ENCODE data around the gene SIN3B.
"Not testable (repeated sequence)": the region's sequence is repeated elsewhere in the genome, so short reads cannot be mapped to it uniquely, and the experiment has no call there.

SIN3B gene, protein sequence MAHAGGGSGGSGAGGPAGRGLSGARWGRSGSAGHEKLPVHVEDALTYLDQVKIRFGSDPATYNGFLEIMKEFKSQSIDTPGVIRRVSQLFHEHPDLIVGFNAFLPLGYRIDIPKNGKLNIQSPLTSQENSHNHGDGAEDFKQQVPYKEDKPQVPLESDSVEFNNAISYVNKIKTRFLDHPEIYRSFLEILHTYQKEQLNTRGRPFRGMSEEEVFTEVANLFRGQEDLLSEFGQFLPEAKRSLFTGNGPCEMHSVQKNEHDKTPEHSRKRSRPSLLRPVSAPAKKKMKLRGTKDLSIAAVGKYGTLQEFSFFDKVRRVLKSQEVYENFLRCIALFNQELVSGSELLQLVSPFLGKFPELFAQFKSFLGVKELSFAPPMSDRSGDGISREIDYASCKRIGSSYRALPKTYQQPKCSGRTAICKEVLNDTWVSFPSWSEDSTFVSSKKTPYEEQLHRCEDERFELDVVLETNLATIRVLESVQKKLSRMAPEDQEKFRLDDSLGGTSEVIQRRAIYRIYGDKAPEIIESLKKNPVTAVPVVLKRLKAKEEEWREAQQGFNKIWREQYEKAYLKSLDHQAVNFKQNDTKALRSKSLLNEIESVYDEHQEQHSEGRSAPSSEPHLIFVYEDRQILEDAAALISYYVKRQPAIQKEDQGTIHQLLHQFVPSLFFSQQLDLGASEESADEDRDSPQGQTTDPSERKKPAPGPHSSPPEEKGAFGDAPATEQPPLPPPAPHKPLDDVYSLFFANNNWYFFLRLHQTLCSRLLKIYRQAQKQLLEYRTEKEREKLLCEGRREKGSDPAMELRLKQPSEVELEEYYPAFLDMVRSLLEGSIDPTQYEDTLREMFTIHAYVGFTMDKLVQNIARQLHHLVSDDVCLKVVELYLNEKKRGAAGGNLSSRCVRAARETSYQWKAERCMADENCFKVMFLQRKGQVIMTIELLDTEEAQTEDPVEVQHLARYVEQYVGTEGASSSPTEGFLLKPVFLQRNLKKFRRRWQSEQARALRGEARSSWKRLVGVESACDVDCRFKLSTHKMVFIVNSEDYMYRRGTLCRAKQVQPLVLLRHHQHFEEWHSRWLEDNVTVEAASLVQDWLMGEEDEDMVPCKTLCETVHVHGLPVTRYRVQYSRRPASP

DNA sequence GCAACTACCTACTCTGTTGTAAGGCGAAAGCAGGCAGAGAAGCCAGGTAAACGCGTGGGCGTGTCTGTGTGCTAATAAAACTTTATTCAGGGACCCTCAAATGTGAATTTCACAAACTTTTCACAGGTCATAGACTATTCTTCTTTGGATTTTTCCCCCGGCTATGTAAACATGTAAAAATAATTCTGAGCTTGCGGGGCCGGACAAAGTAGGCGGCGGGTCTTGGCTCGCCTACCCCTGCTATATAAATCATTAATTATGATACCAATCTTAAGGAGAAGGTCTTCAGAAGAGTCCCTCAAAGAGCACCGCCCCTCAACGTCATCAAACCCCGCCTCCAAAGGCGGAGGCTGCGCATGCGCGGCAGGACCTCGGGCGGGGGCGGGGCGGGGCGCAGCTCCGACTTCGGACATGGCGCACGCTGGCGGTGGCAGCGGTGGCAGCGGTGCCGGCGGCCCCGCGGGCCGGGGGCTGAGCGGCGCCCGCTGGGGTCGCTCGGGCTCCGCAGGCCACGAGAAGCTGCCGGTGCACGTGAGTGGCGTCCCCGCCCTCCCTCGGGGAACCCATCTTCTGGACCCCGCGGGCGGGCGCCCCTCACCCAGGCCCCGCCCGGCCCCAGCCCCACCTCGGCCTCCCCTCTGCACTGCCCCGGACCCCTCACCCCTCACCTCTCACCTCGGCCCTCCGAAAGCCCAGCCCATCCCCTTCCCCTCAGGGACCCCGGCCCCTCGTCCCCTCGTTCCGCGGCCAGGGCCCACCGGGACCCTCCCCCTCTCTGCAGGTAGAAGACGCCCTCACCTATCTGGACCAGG lies at the start of gene SIN3B:
Gene SIN3B (plus strand): TSS at position 389 of the 812 bp plus-strand sequence. CDS start 23 bp downstream, at position 412.
- peak; percentile 85 for DNase-seq (ENCODE audit: low spot score)

DNA sequence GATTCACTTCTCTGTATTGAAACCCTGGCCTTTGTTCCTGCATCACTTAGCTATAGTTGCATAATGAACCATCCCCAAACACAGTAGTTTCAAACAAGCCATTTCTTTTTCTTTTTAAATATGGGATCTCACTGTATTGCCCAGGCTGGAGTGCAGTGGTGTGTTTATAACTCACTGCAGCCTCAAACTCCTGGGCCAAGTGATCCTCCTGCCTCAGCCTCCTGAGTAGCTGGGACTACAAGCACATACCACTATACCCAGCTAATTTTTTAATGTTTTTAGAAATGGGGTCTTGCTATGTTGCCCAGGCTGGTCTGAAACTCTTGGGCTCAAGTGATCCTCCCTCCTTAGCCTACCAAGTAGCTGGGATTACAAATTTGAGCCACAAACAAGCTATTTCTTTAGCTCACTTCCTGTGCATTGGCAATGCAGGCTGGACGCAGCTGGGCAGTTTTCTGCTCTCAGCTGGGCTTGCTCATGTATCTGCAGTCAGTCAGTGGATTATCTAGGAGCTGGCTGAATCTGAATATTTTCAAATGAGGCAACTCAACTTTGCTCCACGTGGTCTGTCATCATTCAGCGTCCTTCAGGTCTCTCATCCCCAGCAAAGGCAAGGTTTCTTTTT lies 49.5 kb upstream of the SIN3B start:
- no peak for DNase-seq (ENCODE audit: low spot score)

DNA sequence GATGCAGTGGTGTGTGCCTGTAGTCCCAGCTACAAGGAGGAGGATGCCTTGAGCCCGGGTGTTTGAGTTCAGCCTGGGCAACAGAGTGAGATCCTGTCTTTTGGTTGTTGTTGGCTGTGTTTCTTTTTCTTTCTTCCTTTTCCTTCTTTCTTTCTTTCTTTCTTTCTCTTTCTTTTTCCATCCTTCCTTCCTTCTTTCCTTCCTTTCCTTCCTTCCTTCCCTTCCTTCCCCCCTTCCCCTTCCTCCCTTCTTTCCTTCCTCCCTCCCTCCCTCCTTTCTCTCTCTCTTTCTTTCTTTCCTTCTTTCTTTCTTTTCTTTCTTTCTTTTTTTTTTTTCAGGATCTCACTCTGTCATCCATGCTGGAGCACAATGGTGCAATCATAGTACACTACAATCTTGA lies 46.5 kb upstream of the SIN3B start:
- no peak for DNase-seq (ENCODE audit: low spot score)

DNA sequence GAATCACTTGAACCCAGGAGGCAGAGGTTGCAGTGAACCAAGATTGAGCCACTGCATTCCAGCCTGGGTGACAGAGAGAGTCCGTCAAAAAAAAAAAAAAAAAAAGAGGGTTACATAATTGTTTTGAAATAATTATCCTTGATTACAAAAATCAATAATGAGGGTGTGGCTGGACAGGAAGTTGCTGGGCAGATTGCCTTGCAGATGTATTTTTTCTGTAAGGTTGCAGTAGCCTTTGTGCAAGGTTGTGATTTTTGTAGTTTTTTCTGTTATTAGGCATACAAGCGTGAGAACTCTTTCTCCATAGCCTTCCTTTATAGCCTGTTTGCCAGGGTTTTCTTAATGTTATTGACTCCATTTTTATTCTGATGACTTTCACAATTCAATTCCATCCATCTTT lies 40.7 kb upstream of the SIN3B start:
- no peak for DNase-seq (ENCODE audit: low spot score)

DNA sequence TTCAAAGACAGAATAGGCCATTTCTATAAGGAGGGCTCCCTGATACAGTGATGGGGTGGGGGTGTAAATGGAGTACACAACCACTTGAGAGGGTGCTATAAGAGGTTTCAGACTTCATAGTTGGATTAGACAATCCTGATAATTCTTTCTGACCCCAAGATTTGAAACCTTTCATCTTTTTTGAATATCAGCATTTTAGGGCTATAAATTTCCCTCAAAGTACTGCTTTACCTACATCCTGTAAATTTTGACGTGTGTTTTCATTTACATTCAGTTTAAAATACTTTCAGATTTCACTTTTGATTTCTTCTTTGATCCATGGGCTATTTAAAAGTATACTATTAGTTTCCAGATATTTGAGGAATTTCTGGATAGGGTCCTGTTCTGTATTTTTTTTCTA lies 40.0 kb upstream of the SIN3B start:
- DNase-seq (ENCODE audit: low spot score) = no peak

DNA sequence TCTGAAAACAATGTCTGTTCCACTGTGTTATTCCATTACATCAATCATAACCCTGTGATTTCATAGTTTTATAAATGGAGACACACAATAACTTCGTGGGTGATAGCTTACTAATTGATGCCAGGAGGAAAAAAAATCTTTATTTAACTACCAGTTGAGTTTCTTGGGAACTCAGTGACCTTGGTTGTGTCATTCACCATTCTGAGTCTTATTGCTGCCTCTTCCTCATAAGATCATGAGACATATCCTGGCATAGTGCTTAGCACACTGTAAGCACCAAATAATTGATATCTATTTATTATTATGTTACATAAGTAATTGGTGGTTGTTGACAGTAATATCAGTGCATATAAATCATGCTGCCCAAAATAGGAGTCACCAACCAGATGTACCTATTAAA lies 39.1 kb upstream of the SIN3B start:
- no peak for DNase-seq (ENCODE audit: low spot score)

DNA sequence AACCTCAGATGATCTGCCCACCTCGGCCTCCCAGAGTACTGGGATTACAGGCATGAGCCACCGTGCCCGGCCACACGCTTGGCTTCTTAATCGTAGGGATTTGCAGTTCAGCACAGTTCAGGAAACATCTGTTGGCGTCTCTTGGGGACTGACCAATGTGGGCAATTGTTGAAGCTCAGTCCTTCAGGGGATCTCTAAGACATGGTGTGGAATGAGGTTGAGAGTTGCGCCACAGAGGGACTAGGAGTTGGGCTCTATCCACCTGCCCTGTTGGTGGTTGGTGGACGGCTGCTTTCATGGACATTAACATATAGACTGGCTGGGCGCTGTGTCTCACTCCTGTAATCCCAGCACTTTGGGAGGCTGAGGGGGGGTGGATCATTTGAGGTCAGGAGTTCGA lies 37.3 kb upstream of the SIN3B start:
- DNase-seq (ENCODE audit: low spot score) = no peak

DNA sequence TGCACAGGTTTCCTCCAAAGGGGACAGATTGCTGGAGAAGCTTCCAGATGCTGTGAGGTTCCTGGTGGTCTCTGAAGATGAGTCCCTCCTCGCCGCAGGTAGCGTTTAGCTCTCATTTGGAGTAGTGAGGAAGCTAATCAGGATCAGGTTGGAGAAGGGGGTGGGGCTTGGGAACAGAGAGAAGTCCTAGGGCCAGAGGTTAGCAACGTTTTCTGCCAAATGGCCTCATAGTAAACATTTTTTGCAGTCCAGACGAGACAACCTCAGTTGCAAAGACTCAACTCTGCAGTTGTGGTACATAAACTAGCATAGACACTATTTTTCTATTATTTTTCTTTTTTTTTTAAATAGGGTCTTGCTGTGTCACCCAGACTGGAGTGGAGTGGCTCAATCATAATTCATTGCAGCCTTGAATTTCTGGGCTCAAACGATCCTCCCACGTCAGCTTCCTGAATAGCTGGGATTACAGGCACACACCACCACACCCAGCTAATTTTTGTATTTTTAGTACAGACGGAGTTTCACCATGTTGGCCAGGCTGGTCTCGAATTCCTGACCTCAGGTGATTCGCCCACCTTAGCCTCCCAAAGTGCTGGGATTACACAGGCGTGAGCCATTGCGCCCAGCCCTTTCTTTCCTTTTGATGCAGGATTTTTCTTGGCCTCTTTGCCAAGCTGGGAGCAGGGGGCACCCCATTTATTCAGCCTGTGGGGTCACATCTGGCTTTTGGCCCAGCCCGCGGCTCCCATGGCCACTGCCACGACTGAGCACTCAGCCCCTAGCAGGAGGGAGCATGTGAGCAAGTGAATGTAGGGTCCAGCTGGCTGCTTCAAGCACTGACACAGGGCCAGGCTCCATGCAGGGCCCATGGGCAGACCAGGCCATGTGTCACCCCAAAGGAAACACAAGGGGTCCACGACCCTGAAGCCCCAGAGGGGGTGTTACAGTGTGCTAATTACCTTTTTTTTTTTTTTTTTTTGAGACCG lies 34.4 kb upstream of the SIN3B start:
- DNase-seq (ENCODE audit: low spot score) = no peak

DNA sequence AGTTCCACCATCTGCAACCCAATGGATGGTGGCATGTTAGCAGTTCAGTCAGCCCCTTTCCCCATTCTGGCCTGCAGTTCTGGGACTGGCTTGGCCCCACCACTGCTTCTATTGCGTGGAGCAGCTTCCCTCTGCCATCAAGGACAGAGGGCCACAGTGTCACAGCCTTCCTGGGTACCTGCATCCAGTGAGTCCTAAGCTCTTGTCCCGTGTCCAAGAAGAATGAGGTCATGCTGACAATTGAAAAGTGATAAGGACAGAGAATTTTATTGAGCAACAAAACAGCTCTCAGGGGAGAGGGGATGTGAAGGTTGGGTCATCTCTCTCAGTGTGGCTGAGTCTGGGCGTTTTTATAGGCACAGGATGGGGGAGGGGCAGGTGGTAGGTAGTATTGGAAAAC lies 33.5 kb upstream of the SIN3B start:
- no peak for DNase-seq (ENCODE audit: low spot score)

DNA sequence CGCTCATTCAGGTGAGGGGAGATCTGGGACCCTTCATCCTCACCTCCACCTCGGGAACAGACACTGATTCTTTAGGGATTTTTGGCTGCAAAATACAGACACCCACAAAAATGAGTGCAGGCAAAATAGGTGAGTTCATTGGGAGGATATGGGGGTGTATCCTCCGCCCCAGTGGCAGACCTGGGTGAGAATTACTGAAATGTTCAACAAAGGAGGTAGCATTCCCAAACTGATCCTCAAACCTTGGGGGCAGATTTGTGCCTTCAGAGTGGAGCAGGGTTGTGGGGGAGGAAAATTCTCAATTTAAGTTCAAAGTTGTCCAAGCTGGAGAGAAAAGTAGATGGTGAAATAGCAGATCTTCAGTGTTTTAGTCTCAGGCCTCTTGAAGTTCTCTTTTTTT lies 31.3 kb upstream of the SIN3B start:
- no peak for DNase-seq (ENCODE audit: low spot score)

DNA sequence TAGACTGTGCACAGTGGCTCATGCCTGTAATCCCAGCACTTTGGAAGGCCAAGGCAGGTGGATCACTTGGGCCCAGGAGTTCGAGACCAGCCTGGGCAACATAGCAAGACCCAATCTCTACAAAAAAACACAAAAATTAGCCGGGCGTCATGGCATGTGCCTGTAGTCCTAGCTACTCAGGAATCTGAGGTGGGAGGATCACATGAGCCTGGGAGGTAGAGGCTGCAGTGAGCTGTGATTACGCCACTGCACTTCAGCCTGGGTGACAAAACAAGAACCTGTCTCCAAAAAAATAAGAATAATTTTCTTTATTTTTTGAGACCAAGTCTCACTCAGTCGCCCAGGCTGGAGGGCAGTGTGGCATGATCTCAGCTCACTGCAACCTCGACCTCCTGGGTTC lies 30.9 kb upstream of the SIN3B start:
- DNase-seq (ENCODE audit: low spot score) = not testable (repeated sequence)

DNA sequence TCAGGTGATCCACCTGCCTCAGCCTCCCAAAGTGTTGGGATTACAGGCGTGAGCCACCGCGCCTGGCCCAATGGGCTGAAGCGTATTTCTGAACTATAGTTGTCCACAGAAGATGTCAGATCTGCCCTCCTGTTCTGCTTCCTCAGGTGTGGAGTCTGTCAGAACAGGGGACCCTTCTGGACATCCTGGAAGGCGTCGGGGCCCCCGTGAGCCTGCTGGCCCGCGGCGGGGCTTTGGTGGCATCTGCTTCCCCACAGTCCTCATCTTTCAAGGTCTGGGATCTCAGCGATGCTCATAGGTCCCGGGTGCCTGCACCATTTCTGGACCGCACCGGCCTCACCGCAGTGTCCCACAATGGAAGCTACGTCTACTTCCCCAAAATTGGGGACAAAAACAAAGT lies 29.5 kb upstream of the SIN3B start:
- DNase-seq (ENCODE audit: low spot score) = no peak

DNA sequence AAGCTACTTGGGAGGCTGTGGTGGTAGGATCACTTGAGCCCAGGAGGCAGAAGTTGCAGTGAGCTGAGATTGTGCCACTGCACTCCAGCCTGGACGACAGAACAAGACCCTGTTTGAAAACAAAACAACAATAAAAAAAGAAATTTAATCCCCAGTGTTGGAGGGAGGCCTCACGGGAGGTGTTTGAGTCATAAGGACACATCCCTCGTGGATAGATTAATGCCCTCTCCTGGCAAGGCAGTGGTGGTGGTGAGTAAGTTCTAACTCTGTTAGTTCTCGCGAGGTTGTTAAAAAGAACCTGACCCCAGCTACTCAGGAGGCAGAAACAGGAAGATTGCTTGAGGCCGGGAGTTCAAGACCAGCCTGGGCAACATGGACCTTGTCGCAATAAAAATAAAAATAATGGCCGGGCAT lies 27.6 kb upstream of the SIN3B start:
- no peak for DNase-seq (ENCODE audit: low spot score)

DNA sequence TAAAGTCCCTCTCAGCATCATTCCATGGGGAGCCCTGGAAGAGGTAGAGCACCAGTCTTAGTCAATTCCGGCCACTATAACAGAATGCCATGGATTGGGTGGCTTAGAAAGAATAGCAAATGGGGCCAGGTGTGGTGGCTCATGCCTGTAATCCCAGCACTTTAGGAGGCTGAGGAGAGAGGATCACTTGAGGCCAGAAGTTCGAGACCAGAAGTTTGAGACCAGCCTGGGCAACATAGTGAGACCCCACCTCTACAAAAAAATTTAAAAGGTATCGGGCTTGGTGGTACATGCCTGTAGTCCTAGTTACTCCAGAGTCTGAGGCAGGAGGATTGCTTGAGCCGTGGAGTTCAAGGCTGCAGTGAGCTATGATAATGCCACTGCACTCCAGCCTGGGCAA lies 25.0 kb upstream of the SIN3B start:
- no peak for DNase-seq (ENCODE audit: low spot score)

DNA sequence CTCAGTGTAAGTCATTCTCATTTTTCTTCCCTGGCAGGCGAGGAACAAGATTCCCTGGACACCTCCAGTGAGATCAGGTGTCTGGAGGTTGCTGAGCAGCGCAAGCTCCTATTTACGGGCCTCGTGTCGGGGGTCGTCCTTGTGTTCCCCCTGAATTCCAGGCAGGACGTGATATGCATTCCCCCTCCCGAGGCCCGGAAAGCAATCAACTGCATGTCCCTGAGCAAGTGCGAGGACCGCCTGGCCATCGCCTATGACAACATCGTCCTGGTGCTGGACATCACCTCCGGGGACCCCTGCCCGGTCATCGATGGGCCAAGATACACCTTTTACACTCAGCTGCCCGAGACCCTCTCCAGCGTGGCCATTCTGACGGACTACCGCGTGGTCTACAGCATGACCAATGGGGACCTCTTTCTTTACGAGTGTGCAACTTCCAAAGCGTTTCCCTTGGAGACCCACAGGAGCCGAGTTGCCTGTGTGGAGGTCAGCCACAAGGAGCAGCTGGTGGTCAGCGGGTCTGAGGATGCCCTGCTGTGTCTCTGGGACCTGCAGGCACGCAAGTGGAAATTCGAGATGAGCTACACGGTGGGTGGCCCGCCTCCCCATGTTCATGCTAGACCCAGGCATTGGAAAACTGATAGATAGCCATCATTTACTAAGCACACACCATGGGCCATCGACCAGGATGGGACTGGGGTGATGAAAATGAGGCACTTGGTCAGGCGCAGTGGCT lies 21.5 kb upstream of the SIN3B start:
- DNase-seq (ENCODE audit: low spot score) = no peak

DNA sequence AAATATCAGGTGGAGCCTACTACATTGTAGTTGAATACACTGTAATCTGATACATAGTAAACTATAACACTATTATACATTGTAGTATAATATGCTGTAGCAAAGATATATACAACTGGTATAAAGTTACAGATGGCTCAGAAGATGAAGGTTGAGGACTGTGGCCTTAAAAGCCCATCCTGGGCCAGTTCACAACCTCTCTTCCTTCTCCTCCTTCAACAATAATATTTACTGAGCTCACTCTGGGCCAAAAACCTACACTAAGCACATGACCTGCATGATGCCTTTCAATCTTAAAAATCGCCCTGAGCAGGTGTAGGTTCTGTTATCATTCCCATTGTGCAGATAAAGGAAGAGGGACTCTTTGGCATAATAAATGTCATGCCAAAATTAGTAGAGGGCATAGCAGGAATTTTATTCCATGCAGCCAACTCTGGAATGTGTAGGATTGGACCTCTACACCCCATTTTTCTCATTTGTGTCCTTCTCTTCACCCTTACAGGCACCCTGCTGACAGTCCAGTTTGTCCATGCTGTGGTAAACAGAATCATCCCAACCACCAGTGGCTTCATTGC lies 14.6 kb upstream of the SIN3B start:
- DNase-seq (ENCODE audit: low spot score) = no peak

DNA sequence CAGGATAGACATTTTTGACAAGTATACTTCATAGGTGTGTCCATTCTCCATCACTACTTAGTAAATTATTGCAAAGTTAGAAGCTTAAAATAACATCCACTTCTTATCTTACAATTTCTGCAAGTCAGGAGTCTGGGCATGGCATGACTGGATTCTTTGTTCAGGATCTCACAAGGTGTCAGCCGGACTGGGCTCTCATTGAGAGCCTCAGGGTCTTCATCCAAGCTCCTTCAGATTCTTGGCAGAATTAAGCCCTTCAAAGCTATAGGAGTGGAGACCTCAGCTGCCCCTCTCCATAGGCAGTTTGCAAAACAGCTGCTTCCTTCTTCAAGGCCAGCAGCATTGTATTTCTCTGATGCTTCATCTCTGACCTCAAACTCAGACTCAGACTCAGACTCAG lies 9.1 kb upstream of the SIN3B start:
- no peak for DNase-seq (ENCODE audit: low spot score)

DNA sequence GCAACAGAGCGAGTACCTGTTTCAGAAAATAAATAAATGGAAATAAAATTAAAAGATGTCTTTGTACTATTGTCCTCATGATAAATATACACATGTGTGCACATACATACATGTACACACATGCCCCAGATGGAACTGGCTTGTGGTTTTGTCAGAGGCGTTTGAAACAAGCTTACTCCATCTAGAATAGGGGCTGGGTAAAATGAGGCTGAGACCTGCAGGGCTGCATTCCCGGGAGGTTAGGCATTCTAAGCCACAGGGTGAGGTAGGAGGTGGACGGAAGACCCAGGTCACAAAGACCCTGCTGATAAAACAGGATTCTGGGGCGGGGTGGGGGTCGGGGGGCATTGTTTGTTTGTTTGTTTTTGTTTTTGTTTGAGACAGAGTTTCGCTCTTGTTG lies 8.1 kb upstream of the SIN3B start:
- DNase-seq (ENCODE audit: low spot score) = no peak

DNA sequence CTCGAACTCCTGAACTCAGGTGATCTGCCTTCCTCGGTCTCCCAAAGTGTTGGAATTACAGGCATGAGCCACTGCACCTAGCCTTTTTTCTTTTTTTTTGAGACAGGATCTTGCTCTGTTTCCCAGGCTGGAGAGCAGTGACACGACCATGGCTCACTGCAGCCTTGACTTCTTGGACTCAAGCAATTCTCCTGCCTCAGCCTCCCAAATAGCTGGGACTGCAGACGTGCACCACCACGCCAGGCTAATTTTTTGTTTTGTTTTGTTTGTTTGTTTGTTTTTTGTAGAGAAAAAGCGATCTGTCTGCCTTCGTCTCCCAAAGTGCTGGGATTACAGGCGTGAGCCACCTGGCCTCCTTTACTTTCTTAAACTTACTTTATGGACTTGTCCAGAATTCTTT lies 6.5 kb upstream of the SIN3B start:
- no peak for DNase-seq (ENCODE audit: low spot score)

Data from pons (tissue), 1 donor.